ENCODE results near the gene KAT2B. TPM values are rescaled to one million over a fixed set of nuclear protein-coding genes. Genes with fewer than 3 reads are reported as not detected.

The KAT2B gene
- total and polyA plus RNA-seq, 3 experiments from 2014 or later = 5.8 to 48.8 (median 48.7) TPM

- ChIA-PET CTCF (interaction anchor here (1.1 kb wide), 2 partner anchors 113 to 145 kb away, joined by 3 to 11 read pairs; partner anchors contain the start of gene KAT2B), POLR2A (interaction anchor here (1.1 to 2.3 kb wide), 3 partner anchors 145 to 241 kb away, joined by 5 to 10 read pairs (median 5); partner anchors contain the start of gene RAB5A)
- Histone ChIP-seq H3K4me3 (ENCODE audit: low read length) (peak overlapping the region; percentile 86), H3K27ac (ENCODE audit: low read depth, low read length) (peak overlapping the region; percentile 93), H3K9me3 (ENCODE audit: low read length) (no peaks in the 10 kb centered on the region), H3K27me3 (ENCODE audit: insufficient read depth, low read length, poor library complexity, severe bottlenecking) (no peaks in the 10 kb centered on the region), H3K4me1 (ENCODE audit: insufficient read depth, low read length) (peaks cover 22% of the 10 kb centered on the region), H3K36me3 (ENCODE audit: insufficient read depth, low read length) (no peaks in the 10 kb centered on the region)
- no peaks in the 10 kb centered on the region for H3K27me3 Mint-ChIP-seq
- H3K4me3 Mint-ChIP-seq = no peak overlapping the region
- no peak for DNase-seq
- H3K9me3 Mint-ChIP-seq = no peaks in the 10 kb centered on the region
- H3K36me3 Mint-ChIP-seq = no peaks in the 10 kb centered on the region
- no peak overlapping the region for H3K27ac Mint-ChIP-seq
- peaks cover 0 to 8% (median 0%) of the 10 kb centered on the region in 3 donors for H3K4me1 Mint-ChIP-seq
Measured at GRCh38 chr3:20186600-20187004, 146.4 kb downstream of the KAT2B start.

DNA sequence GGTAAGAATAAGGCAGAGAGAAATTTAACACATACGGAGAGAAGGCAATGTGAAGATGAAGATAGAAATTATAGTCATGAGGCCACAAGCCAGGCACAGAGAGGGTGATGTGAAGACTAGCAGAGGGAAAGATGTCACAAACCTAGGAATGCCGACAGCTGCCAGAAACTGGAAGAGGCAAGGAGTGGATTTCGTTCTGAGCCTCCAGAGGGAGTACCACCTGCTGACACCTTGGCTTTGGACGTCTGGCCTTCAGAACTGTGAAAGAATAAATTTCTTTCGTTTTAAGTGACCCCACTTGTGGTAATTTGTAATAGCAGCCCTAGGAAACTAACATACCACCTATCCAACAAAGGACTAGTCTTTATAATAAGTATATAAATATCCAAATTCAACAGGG lies 150.7 kb downstream of the KAT2B start:
- no peak overlapping the region for H3K27ac Mint-ChIP-seq
- peaks cover 15% of the 10 kb centered on the region for H3K4me1 ChIP-seq (ENCODE audit: insufficient read depth, low read length)
- POLR2A ChIA-PET = no interaction called here
- no peaks in the 10 kb centered on the region for H3K9me3 Mint-ChIP-seq
- H3K27ac ChIP-seq (ENCODE audit: low read depth, low read length) = no peak overlapping the region
- CTCF ChIA-PET = interaction anchor here (0.7 kb wide), 1 partner anchor 41 kb away, joined by 3 read pairs; no protein-coding TSS in a partner anchor
- no peaks in the 10 kb centered on the region for H3K36me3 Mint-ChIP-seq
- no peaks in the 10 kb centered on the region for H3K27me3 ChIP-seq (ENCODE audit: insufficient read depth, low read length, poor library complexity, severe bottlenecking)
- no peak for DNase-seq
- peaks cover 0 to 4% (median 0%) of the 10 kb centered on the region in 3 donors for H3K4me1 Mint-ChIP-seq
- no peaks in the 10 kb centered on the region for H3K9me3 ChIP-seq (ENCODE audit: low read length)
- no peaks in the 10 kb centered on the region for H3K36me3 ChIP-seq (ENCODE audit: insufficient read depth, low read length)
- no peak overlapping the region for H3K4me3 ChIP-seq (ENCODE audit: low read length)
- no peaks in the 10 kb centered on the region for H3K27me3 Mint-ChIP-seq
- no peak overlapping the region for H3K4me3 Mint-ChIP-seq

DNA sequence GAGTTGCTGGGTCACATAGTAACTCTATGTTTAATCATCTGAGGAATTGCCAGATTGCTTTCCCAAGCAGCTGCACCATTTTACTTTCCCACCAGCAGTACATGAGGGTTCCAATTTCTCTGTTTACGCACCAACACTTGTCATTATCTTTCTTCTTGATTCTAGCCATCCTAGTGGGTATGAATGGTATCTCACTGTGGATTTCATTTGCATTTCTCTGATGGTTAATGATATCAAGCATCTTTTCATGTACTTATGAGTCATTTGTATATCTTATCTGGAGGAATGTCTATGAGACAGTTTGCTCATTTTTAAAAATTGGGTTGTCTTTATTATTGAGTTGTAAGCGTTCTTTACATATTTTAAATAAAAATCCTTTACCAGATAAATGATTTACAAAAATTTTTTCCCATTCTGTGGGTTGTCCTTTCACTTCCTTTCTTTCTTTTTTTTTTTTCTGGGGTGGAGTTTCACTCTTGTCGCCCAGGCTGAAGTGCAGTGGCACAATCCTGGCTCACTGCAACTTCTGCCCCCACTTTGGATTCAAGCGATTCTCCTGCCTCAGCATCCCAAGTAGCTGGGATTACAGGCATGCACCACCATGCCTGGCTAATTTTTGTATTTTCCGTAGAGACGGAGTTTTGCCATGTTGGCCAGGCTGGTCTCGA lies 154.7 kb downstream of the KAT2B start:
- Mint-ChIP-seq H3K36me3 (peaks cover 0 to 3% (median 0%) of the 10 kb centered on the region in 3 donors), H3K27ac (no peak overlapping the region), H3K4me1 (peaks cover 5 to 21% (median 6%) of the 10 kb centered on the region in 3 donors), H3K9me3 (no peaks in the 10 kb centered on the region), H3K27me3 (no peaks in the 10 kb centered on the region), H3K4me3 (no peak overlapping the region)
- CTCF ChIA-PET = no interaction called here
- POLR2A ChIA-PET = no interaction called here
- H3K4me3 ChIP-seq (ENCODE audit: low read length) = no peak overlapping the region
- no peak for DNase-seq
- no peaks in the 10 kb centered on the region for H3K27me3 ChIP-seq (ENCODE audit: insufficient read depth, low read length, poor library complexity, severe bottlenecking)
- no peaks in the 10 kb centered on the region for H3K4me1 ChIP-seq (ENCODE audit: insufficient read depth, low read length)
- H3K36me3 ChIP-seq (ENCODE audit: insufficient read depth, low read length) = no peaks in the 10 kb centered on the region
- no peak overlapping the region for H3K27ac ChIP-seq (ENCODE audit: low read depth, low read length)
- no peaks in the 10 kb centered on the region for H3K9me3 ChIP-seq (ENCODE audit: low read length)

GRCh38 chr3:20197775-20198174 lies 157.5 kb downstream of the KAT2B start:
- H3K27ac ChIP-seq (ENCODE audit: low read depth, low read length) = no peak overlapping the region
- no peaks in the 10 kb centered on the region for H3K36me3 ChIP-seq (ENCODE audit: insufficient read depth, low read length)
- ChIA-PET POLR2A (no interaction called here), CTCF (no interaction called here)
- DNase-seq = no peak
- H3K36me3 Mint-ChIP-seq = peaks cover 0 to 3% (median 0%) of the 10 kb centered on the region in 3 donors
- H3K27me3 Mint-ChIP-seq = no peaks in the 10 kb centered on the region
- no peak overlapping the region for H3K4me3 Mint-ChIP-seq
- peaks cover 5 to 21% (median 6%) of the 10 kb centered on the region in 3 donors for H3K4me1 Mint-ChIP-seq
- no peak overlapping the region for H3K4me3 ChIP-seq (ENCODE audit: low read length)
- peak overlapping the region in 1 of 8 donors; percentile 2 for H3K27ac Mint-ChIP-seq
- H3K27me3 ChIP-seq (ENCODE audit: insufficient read depth, low read length, poor library complexity, severe bottlenecking) = no peaks in the 10 kb centered on the region
- no peaks in the 10 kb centered on the region for H3K4me1 ChIP-seq (ENCODE audit: insufficient read depth, low read length)
- no peaks in the 10 kb centered on the region for H3K9me3 Mint-ChIP-seq
- no peaks in the 10 kb centered on the region for H3K9me3 ChIP-seq (ENCODE audit: low read length)

DNA sequence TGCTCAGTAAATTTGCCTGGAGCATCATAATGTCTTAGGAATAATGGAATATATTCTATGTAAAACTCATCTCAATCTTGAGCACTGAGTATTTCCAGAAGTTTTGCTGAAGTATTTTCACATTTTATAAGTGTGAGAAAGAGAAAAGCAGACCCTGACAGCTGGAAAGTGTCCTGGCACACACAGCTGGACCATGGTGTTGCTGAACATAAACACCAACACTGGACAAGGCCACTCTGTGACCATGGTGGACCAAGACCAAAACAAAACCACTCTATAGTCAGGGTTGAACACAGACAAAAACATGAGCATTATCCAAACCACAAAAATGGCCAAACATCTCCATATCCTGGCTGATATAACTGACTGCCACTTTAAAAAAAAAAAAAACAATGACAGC lies 160.9 kb downstream of the KAT2B start:
- ChIA-PET CTCF (no interaction called here), POLR2A (no interaction called here)
- Mint-ChIP-seq H3K4me1 (peaks cover 5 to 21% (median 6%) of the 10 kb centered on the region in 3 donors), H3K4me3 (no peak overlapping the region), H3K9me3 (peaks cover 0 to 3% (median 2%) of the 10 kb centered on the region in 5 donors), H3K27ac (no peak overlapping the region), H3K27me3 (no peaks in the 10 kb centered on the region), H3K36me3 (peaks cover 2 to 3% (median 2%) of the 10 kb centered on the region in 3 donors)
- no peak overlapping the region for H3K27ac ChIP-seq (ENCODE audit: low read depth, low read length)
- no peaks in the 10 kb centered on the region for H3K9me3 ChIP-seq (ENCODE audit: low read length)
- H3K4me3 ChIP-seq (ENCODE audit: low read length) = no peak overlapping the region
- H3K4me1 ChIP-seq (ENCODE audit: insufficient read depth, low read length) = no peaks in the 10 kb centered on the region
- H3K36me3 ChIP-seq (ENCODE audit: insufficient read depth, low read length) = no peaks in the 10 kb centered on the region
- no peak for DNase-seq
- H3K27me3 ChIP-seq (ENCODE audit: insufficient read depth, low read length, poor library complexity, severe bottlenecking) = no peaks in the 10 kb centered on the region

Other genes starting within 250 kb of the KAT2B start
- 1 to 10 TPM in 1 of 2 experiments, under 1 TPM in 1; 0.39 to 1.3 TPM for gene EFHB, start 106.2 kb upstream of the KAT2B start, total RNA-seq
- not detected for gene EFHB, start 106.2 kb upstream of the KAT2B start, polyA plus RNA-seq
- gene RAB5A, start 93.3 kb upstream of the KAT2B start, total RNA-seq = 10 to 100 TPM; 68.6 to 75.3 TPM
- 46.4 TPM for gene RAB5A, start 93.3 kb upstream of the KAT2B start, polyA plus RNA-seq
- gene PP2D1, start 28.2 kb upstream of the KAT2B start, total RNA-seq = not detected
- gene PP2D1, start 28.2 kb upstream of the KAT2B start, polyA plus RNA-seq = 0.46 TPM
- 10 to 100 TPM; 15.6 to 19.4 TPM for gene SGO1, start 145.8 kb downstream of the KAT2B start, total RNA-seq
- gene SGO1, start 145.8 kb downstream of the KAT2B start, polyA plus RNA-seq = 0.86 TPM